Measurements from ENCODE around the gene GLIS2. TPM values are rescaled to one million over a fixed set of nuclear protein-coding genes. Genes with fewer than 3 reads are reported as not detected.

The GLIS2 gene
- total RNA-seq: 1.8 and 2.3 TPM in 2 replicates

DNA sequence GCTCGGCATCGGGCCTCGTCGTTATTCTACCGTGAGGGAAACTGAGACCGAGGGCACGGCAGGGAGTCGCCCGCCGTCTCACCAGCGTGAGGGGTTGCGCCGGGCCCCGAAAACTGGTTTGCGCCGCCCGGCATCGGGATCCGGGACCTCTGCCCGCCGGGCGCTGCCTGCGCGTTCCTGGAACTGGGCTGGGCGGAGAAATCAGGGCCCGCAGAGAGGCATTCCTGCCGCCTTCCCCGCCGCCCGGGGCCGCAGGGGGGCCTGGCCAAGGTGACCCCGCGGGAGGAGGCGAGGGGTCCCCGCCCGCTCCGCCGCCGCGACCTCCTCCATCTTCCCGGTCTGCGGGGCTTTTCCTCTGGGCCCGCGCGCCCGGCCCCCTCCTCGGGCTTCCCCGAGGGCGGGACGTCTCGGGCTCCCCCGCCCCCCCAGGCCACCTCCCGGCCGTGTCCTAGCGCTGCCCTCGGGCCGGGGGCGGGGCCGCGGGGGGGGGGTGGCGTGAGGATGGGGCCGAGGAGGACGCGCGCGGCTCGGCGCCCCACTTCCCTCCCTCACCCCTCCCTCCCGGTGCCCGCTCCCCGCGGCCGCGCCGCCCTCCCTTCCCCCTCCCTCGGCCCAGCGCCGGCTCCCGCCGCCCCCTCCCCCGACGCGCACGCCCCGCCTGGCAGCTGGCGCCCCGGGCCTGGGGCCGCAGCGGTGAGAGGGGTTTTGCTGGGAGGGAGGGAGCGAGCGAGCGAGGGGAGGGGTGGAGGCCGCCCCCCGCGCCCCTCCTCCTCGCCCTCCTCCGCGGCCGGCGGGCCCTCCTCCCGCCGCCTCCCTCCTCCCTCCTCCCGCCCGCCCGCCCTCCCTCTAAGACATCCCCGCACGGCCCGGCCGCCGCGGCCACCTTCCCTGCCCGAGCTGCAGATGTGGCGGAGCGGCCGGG is at the start of gene GLIS2:
Gene GLIS2 (plus strand): TSS at position 882 of the 922 bp plus-strand sequence. CDS start 16,214 bp downstream, outside the sequence.

GRCh38 chr16:4350787-4351659 is 35.2 kb downstream of the GLIS2 start, which contains the start of gene PAM16:
Gene PAM16, minus strand, starts transcription at chr16:4351321. Its CDS starts 87 bp downstream, at chr16:4351234.

DNA sequence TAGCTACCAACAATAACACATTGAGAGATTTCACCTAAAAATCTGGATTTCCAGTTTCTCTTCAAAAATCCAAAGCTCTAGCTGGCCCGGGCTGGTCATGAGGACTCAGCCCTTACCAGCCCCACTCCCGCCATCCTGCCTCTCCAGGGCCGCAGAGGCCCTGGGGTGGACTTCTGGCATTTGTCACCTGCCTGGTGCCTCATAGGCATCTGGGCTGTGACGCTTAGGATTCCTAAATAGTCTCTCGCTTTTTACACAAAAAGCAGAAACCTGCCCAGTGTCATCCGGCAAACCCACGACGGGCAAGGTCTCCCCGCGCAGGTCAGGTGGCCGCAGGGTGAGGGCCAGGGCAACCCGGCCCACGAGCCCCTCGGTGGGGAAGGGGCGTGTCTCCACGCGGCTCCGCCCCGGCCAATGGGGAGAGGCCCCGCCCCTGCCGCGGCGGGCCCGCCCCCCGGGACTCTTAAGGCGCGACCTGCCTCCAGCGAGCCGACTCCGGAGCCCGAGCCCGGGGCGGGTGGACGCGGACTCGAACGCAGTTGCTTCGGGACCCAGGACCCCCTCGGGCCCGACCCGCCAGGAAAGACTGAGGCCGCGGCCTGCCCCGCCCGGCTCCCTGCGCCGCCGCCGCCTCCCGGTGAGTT is 55.6 kb downstream of the GLIS2 start, which contains the start of gene VASN:
Gene VASN (plus strand): TSS at position 492 of the 644 bp plus-strand sequence. CDS start 9,030 bp downstream, outside the sequence.

Other genes starting within 250 kb of the GLIS2 start
- gene ADCY9, start 199.6 kb upstream of the GLIS2 start, total RNA-seq: 22.0 and 27.8 TPM in 2 replicates
- gene SRL, start 74.0 kb upstream of the GLIS2 start, total RNA-seq: not detected in 2 replicates
- gene TFAP4, start 43.0 kb upstream of the GLIS2 start, total RNA-seq: 14.0 and 22.5 TPM in 2 replicates
- gene PAM16, start 35.3 kb downstream of the GLIS2 start, total RNA-seq: 23.5 and 33.8 TPM in 2 replicates
- 156 and 170 TPM in 2 replicates for gene VASN, start 55.8 kb downstream of the GLIS2 start, total RNA-seq
- gene CORO7, start 100.5 kb downstream of the GLIS2 start, total RNA-seq: 12.9 and 15.8 TPM in 2 replicates
- 39.3 and 63.3 TPM in 2 replicates for gene DNAJA3, start 109.8 kb downstream of the GLIS2 start, total RNA-seq
- gene NMRAL1, start 158.6 kb downstream of the GLIS2 start, total RNA-seq: 45.0 and 78.3 TPM in 2 replicates
- gene HMOX2, start 160.3 kb downstream of the GLIS2 start, total RNA-seq: 41.5 and 46.9 TPM in 2 replicates
- gene CDIP1, start 222.7 kb downstream of the GLIS2 start, total RNA-seq: 7.0 and 9.0 TPM in 2 replicates
- gene C16orf96, start 240.3 kb downstream of the GLIS2 start, total RNA-seq: not detected in 2 replicates